Fibroblast of skin of abdomen (primary cell): ENCODE results near the gene ABCG2.

Experiments used
- DNase-seq: peaks from one replicate; pipeline ENCODE4 v3.0.0-alpha.2; 2013

The ABCG2 gene

GRCh38 chr4:88062843-88063242, 95.6 kb downstream of the ABCG2 start:
- no peak for DNase-seq

DNA sequence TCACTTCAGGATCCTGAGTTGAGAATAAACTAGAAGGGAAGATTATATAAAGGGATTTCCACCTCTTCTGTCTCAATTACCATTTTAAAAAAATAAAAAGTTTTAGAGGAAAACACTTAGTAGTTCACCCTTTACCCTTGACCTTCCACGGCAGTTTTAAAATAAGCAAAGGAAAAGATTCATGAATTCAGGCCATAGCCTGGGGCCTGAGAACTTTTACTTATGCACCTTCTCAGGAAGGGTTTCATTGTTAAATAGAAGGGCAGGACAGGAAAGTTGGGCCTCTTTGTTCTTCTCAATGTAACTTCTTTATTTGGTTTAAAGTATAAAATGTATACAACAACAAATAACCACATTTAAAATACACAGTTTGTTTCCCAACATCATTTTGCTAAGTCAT, 96.1 kb downstream of the ABCG2 start:
- no peak for DNase-seq

DNA sequence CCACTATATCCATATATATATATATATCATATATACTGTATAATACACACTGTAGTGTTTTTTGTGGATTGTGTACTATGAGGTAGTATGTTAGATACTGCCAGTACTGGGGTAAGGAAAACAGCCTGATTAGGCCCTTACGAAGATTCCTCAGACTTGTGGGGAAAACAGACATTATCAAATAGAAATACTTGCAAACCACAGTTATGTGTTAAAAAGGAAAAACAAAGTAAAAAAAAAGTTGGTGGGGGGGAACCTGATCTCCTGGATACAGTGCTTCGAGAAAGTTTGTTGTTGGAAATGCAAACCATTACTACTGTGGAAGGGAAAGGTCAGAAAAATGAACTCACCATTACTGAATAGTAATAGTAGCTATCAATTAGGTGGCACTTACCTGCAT, 98.0 kb downstream of the ABCG2 start:
- DNase-seq: no peak

DNA sequence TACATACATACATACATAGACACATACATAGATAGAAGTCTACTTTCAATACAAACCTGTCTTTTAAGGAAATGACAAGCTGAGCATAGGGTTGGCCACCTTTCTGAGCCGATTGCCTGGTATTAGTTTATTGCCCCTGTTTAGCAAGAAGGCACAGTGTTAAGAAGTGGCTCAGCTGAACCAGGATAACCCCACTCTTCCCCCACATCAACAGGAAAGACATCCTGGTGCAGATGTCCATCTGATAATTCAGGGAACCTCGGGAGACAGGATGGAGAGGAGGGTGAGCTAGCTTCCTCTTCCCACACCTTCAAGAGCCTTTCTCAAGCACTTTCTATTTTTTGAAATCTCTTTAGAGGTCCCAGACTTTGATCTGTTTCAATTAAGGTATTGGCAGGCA, 98.7 kb downstream of the ABCG2 start:
- no peak for DNase-seq

DNA sequence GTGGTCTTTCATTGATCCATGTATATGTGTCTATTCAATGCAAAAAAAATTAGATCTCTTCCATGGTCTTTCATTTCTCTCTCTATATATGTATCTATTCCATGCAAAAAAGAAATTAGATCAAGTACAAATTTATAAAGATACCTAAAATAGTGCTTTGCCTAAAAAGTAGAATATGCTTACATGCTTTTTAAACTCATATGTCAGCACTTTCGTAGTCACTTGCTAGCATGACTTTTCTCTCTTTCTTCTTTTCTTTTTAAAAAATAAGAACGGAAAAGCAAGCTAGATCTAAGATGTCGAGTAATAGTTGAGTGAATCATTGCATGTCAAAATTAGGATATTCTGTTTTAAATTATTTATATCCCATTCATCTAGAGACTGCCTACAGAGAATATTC, 100.1 kb downstream of the ABCG2 start:
- DNase-seq: no peak

DNA sequence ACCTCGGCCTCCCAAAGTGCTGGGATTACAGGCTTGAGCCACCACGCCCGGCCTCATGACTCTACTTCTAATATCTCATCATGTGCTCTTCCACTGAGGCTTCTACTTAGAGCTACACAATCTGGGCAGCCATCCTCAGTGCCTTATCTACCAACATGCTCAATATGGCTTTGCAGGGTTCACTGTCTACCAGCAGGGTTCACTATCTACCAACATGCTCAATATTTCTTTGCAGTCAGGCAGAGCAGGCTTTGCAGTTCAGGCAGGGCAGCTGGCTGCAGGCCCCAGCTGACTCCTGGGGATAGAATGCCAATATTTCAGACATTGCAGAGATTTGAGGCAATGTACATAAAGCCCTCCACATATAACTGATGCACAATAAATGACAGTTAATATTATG, 103.5 kb downstream of the ABCG2 start:
- DNase-seq: peak; percentile 30

GRCh38 chr4:88054229-88054628, 104.2 kb downstream of the ABCG2 start:
- no peak for DNase-seq

- no peak for DNase-seq
Measured at GRCh38 chr4:88045021-88045420, 113.4 kb downstream of the ABCG2 start.

- no peak for DNase-seq
Measured at GRCh38 chr4:88043586-88044340, 114.7 kb downstream of the ABCG2 start.

GRCh38 chr4:88043001-88043400, 115.4 kb downstream of the ABCG2 start:
- no peak for DNase-seq

- DNase-seq: no peak
Measured at GRCh38 chr4:88041626-88042025, 116.8 kb downstream of the ABCG2 start.

DNA sequence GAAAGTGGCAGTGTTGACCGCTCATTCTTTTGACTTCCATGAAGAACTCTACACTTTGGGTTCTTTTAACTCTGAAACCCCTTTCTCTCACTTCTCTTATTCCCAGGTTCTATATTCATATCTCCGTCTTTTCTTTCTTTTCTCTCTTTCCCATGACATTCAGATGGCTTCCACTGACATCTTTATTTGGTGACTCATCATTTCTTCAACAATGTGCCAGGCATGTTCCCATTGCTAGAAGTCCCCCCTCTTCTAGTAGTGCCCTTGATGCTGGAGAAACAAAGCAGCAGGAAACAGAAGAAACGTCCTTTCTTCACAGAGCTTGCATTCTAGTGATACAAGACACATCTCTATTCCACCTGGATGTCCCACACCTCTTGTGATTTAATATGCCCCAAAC, 117.7 kb downstream of the ABCG2 start:
- DNase-seq: no peak
